HT-29 (cell line): ENCODE results near the gene C1orf226. TPM values are rescaled to one million over a fixed set of nuclear protein-coding genes. Genes with fewer than 3 reads are reported as not detected.

Experiments used
- DNase-seq: peaks from one replicate; pipeline ENCODE4 v3.0.0-alpha.2; 2015; ENCODE audit warnings: low spot score
- total RNA-seq: library from RNA; depleted of rRNA; stranded (reverse); fragments of >200 nt; shearing (Covaris generic); gene quantifications from 2 replicates; pipeline ENCODE4 v1.2.3, GENCODE V29; 2014

Gene C1orf226
- total RNA-seq, 1 experiment from 2014 or later = 4.0 TPM

DNA sequence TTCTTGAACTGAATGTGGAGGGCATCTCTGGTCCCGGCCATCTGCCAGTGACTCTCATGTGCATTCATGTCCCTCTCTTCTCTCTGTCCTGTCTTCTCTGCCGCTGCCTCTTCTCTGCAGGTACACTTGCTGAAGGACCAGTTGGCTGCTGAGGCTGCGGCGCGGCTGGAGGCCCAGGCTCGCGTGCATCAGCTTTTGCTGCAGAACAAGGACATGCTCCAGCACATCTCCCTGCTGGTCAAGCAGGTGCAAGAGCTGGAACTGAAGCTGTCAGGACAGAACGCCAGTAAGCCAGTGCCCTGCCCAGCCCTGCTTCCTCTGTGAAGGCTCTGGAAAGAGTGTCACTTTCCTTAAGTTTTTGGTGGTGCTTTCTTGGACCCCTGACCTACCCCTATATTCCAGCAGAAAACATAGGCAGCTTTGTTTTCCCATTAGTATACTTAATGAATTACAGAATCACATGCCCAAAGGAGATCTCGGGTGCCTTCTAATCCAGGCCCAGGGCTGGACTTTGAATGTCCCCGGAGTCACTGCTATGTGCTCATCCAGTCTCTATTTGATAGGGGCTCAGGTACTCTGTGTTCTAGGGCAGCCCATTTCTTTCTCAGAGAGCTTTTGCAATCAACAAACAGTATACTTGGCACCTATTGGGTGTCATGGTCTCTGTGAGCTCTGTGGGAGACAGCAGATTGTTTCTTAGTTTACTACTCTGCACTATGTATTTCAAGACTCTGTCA is 16.1 kb upstream of the C1orf226 start:
- DNase-seq = no peak

DNA sequence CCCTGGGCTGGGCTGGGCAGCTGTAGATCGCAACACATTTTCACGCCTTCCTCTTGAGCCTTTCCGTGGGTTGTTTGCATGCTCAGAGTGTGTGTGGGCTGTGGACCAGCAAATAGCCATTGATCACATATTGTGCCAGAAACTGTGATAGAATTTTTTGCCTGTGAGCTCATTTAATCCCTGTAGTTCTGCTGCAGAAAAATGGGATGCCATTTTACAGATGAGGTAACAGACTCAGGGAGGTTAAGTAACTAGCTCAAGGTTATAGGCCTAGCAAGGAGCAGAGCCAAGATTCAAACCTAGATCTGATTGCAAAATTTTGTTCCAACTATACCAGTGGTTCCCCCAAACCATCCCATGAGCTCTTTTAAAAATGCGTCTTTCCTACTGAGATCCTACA is 15.4 kb upstream of the C1orf226 start:
- DNase-seq = no peak

DNA sequence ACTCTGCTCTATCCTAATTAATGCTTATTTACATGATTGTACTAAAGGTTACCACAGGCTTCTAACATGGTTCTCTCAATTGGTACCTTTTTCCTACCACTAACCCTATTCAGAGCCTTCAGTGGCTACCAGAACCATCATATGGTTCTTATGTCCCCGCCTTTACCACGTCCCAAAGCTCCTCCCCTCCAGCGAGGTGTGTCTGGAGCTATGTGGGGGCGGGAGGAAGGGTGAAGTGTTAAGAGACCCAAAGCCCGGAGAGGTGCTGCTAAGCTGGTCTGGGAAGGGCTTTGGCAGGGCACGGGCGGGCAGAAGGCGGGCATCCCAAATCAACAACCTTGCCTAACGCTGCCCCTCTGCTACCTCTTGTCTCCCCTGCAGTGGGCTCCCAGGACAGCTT is 14.9 kb upstream of the C1orf226 start:
- DNase-seq = no peak

DNA sequence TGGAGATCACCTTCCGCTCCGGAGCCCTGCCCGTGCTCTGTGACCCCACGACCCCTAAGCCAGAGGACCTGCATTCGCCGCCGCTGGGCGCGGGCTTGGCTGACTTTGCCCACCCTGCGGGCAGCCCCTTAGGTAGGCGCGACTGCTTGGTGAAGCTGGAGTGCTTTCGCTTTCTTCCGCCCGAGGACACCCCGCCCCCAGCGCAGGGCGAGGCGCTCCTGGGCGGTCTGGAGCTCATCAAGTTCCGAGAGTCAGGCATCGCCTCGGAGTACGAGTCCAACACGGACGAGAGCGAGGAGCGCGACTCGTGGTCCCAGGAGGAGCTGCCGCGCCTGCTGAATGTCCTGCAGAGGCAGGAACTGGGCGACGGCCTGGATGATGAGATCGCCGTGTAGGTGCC is 14.5 kb upstream of the C1orf226 start:
- no peak for DNase-seq

DNA sequence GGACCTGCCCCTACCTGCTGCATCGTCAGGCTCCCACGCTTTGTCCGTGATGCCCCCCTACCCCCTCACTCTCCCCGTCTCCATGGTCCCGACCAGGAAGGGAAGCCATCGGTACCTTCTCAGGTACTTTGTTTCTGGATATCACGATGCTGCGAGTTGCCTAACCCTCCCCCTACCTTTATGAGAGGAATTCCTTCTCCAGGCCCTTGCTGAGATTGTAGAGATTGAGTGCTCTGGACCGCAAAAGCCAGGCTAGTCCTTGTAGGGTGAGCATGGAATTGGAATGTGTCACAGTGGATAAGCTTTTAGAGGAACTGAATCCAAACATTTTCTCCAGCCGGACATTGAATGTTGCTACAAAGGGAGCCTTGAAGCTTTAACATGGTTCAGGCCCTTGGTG is 13.8 kb upstream of the C1orf226 start:
- no peak for DNase-seq

DNA sequence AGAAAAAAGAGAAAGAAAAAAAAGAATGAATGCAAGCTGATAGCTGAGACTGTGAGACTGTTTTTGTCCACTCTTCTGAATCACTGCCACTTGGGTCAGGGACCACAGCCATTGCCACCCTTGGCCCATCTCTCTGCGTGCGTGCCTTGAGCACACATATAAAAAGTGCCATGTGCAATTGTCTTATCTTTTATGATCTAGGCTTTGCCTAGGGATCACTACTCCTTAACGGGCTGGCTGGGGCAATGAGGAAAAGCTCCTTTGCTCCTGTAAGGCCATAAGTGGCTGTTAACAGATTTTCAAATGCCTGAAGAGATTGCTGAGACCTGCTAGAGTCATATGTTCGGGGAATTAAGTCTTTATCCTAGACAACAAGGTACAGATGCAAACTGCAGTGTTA is 13.1 kb upstream of the C1orf226 start:
- DNase-seq = no peak

DNA sequence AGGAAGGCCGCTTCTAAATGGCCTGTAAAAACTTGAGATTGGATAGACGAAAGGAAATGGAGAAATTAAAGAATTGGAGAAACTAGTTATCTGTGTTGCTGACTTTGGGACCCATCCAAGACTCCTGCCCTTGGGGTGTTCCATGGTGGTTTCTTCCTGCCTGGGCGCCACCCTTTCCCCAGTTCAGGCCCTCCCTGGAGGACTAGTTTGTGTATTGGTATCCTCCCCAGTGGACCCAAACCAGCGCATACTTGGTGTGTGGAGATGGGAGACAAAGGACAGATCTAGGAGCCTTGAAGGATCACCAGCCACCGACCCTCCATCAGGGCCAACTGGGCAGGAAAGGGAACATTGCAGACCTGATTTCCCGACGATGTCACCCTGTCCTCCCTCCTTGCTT is 12.0 kb upstream of the C1orf226 start:
- DNase-seq = no peak

DNA sequence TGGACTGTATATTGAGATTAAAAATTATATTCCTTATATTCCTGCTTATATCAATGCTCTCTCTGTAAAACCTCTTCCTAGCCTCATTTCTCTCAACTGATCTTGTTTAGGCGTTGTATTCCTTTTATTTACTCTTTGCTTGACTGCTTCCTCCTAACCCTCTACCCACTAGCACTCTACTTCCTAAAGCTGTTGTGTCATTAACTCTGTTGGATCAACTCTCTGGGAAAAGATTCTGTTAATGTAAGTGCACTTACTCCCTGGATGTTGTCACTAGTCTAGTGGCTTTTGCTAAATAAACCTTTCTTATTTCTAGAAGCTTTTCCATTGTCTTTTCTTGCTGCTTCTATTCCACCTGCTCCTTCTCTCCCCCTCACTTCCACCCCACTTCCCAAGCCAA is 11.4 kb upstream of the C1orf226 start:
- DNase-seq = no peak

DNA sequence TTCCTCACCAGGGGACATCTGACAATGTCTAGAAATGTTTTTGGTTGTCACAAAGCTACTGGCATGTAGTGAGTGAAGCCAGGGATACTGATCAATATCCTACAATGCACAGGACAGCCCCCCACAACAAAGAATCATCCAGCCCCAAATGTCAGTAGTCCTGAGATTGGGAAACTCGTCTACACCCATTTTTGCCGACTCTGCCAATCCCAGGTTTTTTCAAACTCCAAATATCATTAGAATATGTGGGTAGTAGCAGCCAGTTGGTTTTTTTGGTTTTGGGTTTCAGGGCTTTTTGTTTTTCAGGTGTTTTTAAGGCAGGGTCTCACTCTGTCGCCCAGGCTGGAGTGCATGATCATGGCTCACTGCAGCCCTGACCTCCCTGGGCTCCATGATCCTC is 10.8 kb upstream of the C1orf226 start:
- DNase-seq = no peak

DNA sequence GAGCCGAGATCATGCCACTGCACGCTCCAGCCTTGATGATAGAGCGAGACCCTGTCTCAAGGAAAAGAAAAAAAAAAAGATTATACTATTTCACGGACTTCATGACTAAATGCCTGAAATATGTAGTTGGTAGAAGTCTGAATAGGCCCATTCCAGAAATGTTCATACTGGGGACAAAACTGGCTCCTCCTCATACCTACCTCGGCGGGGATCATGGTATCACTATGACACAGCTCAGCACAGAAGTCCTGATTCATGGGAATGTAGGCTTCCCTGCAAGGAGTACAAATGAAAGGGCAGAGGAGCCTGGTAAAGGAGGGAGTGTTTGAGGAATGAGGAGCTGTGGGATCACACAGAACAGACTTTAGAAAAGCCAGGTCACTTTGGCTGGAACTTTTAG is 9.9 kb upstream of the C1orf226 start:
- DNase-seq = no peak

DNA sequence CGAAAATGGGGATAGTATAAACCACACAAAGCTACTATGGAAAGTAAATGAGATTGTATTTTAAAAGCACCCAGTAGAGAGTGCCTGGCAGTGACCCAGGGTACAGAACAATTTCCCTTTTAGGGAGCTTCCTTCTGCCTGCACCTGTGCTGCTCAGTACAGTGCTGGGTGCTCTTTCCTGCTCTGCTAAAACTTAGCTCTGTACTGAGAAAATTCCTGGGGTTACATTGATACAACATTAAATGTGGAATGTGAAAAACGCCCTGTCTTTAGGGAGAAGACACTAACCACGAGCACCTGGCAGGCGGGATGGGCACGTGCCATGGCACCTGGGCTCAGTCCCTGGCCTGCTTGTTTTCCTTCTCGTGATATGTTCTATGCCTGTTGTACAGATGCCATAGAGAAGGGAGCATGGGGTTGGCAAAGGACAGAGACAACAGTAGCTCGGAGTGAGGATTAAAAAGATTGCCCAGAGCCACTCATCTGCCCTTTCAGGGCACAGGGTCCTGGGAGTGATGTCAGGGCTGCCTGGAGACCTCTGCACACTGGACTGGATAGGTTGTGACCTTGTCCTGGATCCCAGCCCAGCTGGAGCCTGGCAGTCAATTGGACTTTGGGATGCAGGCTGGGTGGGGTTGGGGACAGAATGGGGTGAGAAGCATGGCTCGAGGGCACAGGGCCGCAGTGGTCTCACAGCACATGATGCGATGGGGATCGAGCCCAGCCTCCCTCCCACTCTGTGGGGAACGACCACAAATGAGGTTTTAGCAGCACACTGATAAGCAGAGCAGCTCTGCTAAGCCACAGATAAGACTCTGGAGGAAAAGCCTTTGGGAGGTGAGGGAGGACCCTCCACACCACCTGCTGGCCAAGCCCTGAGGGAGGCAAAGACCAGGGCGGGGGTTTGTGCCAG is 9.1 kb upstream of the C1orf226 start:
- DNase-seq = no peak

DNA sequence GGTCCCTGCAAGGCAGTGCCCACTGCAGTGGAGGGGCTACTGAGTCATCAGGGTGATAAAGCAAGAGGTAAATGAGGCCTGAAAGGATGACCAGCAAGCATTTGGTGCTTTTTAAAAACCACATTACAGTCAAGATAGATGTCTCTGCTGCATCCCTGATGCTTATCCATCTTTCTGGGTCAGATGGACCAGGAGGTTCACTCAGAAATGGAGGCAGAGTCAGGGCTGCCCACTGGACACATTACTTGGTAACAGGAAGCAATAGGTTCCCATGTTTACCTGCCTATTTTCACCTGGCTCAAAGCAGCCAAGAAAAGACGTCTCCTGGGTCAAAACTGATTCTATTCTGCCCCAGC is 8.5 kb upstream of the C1orf226 start:
- no peak for DNase-seq

DNA sequence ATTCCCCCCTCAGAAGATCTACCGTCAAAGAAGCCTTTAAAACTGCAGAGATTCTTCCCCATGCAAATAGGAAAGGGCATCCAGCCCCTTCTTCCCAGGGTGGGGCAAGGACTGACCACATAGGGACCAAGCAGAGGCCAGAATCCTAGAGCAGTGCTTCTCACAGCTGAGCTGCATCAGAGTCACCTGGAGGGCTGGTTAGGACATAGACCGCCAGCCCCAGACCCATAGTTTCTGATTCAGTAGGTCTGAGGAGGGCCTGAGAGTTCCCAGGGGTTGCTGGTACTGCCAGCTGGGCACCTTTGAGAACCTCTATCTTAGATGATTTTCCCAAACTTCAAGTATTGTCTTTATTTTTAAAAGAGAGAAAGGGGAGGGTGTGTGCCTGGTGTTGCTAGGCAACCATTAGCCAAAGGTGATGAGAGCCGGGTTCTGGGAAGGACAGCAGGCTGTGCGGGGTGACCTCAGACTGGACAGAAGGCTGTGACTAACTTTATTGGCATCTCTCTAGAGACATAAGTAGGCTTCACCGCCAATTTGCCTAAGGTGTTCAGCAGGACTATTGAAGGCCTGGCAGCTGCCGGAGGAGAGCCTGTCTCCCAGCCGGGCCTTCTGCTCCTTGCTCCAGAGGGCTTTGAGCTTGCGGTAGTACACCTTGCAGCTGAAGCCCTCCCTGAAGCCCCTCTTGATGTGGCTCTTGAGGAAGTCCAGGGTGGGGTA is 7.8 kb upstream of the C1orf226 start:
- peak; percentile 67 for DNase-seq

DNA sequence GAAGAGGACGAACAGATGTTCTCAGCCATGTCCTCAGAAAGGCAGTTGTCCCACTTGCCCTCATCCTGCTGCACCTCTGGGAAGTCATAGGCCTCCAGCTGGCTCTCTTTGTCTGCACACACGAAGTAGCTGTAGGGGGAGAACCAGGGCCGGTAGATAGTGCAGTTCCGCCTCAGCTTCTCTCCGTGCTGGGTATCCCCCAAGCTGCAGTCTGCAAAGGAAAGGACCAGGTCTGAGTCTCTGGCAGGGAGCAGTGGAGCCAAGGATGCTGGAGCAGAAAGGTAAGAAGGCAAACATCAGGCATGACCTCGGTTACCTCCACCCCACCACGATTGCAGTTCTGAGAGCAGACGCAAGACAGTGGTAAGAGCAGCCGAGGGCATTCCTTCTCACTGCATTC is 7.1 kb upstream of the C1orf226 start:
- no peak for DNase-seq

DNA sequence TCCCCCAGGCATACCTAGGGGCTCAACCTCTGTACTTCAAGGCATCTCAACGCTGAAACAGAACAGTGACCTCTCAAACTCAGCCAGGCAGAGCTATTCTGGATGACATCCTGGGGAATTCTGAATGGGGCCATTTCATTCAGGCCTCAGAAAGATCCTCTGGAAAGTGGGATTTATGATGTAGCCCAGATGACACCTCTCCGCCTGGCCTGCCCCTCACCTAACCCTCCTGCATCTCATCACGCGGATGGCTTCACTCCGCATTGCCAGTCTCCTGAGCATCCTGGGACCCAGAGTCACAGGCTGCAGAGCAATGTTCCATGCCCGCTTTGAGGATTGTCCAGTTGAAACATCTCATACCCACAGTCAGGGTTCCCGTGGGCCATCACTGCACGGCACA is 6.1 kb upstream of the C1orf226 start:
- DNase-seq = no peak

DNA sequence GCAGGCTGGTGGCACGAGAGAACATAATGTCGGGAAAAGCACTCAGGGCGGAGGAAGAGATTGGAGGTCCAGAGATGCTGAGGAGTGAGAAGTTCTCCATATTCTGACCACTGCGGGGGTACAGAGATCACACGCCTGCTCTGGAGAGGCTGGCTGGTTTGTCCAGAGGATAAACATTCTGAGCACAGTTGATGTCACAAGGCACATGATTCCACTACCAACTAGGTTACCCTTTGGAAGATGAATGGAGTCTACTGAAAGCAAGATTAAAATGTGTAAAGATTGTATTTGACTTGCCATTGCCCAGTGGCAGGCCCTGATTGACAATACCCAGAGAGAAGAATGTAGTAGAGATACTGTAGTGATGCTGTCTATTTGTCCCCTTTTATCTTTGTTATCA is 4.8 kb upstream of the C1orf226 start, which contains the start of gene SPATA46:
SPATA46 (minus strand) TSS at position 164 of the 400 bp plus-strand sequence; CDS start at position 100, 64 bp downstream.
- no peak for DNase-seq

DNA sequence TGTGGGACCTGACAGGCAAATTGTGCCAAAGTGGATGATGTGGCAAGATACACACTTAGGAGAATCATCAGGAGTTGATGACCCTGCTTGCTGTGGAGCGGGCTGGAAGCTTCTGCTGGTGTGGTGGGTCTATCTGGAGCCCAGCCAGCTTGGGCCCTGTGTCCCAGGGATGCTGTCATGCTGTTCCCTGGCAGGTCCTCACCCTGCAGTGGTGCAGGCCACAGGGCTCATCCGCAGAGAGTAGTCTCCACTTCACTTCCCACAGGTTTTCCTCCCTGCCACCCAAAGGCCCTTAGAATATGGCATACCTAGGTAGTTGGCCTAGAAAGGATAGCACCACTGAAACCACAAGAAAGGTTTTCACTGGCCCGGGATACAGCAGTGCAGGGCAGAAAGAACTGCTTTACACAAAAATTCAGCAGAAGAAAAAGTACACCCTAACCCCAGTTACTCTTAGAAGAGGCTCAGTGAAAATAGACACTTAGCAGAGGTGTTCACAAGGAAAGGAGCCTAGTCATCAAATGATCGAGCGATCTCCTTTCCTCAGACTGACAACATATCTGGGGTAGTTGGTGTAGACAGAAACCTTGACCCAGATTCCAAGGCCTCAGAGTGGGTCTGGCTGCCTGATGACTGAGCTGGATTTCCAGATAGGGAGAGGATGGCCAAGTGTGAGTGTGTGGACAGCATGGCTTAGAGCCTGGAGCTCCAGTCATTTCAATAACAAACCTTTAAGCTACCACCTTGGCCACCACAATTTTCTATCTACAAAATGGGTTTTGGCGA is 1.3 kb upstream of the C1orf226 start:
- DNase-seq = no peak

DNA sequence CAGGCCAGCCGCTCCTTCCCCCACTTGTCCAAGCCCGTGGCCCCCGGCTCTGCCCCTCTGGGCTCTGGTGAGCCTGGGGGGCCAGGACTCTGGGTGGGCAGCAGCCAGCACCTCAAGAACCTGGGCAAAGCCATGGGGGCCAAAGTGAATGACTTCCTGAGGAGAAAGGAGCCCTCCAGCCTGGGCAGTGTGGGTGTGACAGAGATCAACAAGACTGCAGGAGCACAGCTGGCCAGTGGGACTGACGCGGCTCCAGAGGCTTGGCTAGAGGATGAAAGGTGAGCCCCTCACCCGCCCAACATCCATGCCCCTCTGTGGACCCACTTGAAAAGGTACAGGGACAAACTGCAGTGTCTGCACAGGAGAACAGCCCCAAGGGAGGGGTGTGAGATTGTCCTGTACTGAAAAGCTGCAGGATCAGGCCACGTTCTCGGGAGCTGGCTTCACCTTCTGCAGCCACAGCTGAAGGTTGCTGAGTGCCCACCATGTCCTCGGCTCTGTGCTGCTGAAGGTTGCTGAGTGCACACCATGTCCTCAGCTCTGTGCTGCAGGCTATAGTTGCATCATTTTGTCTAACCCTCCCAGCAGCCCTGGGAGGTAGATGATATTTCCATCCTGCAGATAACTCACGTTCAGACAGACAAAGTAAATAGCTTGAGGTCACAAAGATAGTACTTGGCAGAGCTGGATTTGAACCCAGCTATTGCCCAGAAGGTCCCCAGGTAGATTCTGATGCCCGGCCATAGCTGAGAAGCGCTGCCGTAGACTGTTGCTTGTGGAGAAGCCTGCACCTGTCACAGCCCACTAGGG is 618 bp downstream of the C1orf226 start:
- no peak for DNase-seq

DNA sequence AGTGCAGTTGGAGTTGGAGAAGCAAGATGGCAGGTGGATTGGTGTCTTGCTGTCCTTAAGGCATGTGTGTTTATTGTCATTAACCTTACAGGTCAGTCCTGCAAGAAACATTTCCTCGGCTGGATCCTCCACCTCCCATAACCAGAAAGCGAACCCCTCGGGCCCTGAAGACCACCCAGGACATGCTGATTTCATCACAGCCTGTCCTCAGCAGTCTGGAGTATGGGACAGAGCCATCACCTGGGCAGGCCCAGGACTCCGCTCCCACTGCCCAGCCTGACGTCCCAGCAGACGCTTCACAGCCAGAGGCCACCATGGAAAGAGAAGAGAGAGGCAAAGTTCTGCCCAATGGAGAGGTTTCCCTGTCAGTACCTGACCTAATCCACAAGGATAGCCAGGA is 1.6 kb downstream of the C1orf226 start:
- DNase-seq = no peak

DNA sequence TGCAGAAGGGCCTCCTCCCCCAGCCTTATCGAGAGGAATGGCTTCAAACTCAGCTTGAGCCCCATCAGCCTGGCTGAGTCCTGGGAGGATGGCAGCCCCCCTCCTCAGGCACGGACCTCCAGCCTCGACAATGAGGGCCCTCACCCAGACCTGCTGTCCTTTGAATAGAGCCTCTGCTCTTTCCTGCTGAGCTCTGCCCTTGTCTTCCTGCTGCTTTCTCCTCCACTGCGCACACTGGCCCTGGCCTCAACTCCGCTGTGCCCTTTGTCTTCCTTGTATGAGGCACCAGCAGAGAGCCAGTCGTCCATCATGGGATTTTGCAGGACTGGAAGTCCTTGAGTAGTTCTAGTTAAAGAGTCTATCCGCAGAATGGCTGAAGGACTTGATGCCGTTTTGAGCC is 2.0 kb downstream of the C1orf226 start:
- DNase-seq = no peak

DNA sequence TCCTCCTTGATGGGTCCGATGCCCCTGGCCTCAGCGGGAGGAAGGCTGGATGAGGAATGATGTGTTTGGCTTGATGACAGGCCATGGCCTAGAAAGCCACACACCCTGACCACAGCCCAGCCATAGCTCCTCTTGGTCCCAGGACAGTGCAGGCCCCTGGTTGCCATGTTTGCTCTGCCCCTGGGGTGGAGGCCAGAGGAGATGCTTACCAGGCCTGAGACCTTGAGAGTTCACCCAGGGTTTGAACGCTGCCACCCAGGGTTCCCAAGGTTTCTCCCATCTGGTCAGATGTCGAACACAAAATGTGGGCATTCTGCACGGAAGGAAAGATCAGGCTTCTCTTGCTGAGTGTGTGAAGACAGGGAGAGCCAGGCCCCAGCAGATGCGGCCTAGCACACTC is 2.6 kb downstream of the C1orf226 start:
- DNase-seq = no peak
